ENCODE data around the gene GFPT2.

DNA sequence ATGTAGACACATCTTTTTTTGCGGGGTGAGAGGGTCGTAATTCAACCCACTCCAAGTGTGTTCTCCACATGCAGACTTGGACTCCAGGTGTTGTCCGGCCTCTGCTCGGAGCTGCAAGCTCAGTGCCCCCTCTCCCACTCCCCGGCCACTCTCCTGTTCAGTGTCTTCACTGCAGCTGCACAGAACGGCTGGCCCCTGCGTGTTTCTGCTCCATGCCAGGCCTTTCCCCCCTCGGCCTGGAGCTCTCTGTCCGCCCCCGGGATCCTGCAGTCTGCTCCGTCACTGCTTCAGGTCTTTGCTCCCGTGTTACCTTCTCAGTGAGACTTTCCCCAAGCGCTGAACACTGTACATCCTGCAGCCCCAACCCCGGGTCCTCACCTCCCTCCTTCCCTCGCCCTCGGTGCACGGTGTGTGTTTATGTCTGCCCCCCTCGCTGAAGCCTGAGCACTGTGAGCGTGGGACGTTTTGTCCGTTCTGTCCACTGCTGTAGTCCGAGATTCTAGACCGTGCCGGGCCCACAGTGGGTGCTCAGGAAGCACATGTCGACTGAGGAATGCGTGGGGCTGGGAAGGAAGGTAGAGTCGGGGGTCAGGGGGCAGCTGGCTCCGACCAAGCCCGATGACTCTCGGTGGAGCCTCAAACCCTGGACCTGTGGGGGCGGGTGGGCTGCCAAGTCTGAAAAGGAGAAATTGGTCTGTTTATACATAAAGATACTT, 26.4 kb upstream of the GFPT2 start:
- TF ChIP-seq, protein P1, sequence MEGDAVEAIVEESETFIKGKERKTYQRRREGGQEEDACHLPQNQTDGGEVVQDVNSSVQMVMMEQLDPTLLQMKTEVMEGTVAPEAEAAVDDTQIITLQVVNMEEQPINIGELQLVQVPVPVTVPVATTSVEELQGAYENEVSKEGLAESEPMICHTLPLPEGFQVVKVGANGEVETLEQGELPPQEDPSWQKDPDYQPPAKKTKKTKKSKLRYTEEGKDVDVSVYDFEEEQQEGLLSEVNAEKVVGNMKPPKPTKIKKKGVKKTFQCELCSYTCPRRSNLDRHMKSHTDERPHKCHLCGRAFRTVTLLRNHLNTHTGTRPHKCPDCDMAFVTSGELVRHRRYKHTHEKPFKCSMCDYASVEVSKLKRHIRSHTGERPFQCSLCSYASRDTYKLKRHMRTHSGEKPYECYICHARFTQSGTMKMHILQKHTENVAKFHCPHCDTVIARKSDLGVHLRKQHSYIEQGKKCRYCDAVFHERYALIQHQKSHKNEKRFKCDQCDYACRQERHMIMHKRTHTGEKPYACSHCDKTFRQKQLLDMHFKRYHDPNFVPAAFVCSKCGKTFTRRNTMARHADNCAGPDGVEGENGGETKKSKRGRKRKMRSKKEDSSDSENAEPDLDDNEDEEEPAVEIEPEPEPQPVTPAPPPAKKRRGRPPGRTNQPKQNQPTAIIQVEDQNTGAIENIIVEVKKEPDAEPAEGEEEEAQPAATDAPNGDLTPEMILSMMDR (IDR thresholded peaks at IDR 0.05), result no peak
- no peak for TF ChIP-seq POLR2A (IDR thresholded peaks at IDR 0.05)
